Fibroblast of skin of back (primary cell): Measurements from ENCODE around the gene SNCG.
"Not testable (repeated sequence)": the region's sequence is repeated elsewhere in the genome, so short reads cannot be mapped to it uniquely, and the experiment has no call there.

ENCODE experiments used
- DNase-seq: peaks from one replicate; pipeline ENCODE4 v3.0.0-alpha.2; 2013

SNCG gene

GRCh38 chr10:86961481-86962091 lies 3.2 kb downstream of the SNCG start:
- DNase-seq, result no peak

DNA sequence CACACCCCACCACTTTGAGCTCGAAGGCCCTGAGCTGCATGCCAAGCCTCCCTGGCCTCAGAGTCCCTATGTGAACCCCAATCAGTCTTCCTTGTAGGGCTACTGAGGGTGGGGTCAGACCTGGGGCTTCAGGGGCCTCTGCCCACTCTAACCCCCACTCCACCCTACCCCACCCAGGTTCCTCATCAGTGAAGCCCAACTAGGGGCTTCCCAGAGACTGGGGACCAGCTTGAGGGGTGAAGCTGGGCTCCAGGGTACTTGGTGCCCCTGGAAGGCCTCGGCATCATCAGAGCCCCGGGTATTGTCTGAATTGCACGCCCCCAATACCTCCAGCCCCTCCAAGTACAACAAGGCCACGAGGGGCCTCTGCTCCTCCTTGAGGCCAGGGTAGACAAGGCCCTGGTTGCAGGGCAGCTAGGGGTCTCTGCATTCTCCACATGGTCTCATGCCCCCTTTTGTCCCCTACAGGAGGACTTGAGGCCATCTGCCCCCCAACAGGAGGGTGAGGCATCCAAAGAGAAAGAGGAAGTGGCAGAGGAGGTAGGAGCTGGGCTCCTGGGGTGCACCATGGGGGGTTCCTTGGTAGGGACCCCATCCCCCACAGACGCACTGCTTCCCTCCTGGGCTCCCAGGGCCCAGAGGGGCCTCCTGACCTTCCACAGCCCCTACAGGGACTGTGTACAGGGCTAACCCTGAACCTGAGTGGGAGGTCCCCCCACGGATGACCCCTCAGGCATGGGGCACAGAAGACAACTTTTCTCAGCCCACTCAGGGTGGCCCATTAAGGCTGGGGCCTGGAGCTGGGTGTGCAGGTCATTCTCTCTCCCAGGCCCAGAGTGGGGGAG lies 4.0 kb downstream of the SNCG start:
- no peak for DNase-seq

DNA sequence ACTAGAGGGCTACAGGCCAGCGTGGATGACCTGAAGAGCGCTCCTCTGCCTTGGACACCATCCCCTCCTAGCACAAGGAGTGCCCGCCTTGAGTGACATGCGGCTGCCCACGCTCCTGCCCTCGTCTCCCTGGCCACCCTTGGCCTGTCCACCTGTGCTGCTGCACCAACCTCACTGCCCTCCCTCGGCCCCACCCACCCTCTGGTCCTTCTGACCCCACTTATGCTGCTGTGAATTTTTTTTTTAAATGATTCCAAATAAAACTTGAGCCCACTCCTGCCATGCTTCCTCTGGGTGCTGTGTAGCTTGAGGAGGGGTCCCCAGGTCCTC lies 4.5 kb downstream of the SNCG start:
- DNase-seq, result no peak

DNA sequence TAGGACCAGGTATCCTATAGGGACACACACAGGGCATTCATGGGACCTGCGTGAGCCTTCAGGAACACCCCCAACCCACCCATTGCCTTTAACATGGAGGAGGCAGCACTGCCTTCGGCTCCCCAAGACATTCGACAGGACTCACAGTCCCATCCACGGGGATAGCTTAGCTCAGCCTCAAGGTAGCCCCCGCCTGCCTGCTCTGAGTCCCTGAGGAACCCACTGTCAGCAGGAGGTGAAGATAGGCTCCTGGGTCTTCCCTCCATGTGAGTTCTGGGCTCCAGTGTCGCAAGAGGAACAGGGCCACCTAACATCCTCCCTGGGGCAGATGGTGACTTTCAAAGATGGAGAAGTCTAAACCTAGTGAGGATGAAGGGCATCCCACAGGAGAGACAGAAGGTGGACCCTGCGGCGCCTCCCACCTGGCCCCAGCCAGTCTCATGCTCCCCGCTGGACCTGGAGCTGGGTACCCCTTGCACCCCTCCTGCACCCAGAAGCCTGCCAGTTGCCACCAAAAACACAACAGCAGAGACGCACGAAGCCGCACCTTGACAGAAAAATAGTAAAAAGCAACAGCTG lies 5.0 kb downstream of the SNCG start:
- no peak for DNase-seq

DNA sequence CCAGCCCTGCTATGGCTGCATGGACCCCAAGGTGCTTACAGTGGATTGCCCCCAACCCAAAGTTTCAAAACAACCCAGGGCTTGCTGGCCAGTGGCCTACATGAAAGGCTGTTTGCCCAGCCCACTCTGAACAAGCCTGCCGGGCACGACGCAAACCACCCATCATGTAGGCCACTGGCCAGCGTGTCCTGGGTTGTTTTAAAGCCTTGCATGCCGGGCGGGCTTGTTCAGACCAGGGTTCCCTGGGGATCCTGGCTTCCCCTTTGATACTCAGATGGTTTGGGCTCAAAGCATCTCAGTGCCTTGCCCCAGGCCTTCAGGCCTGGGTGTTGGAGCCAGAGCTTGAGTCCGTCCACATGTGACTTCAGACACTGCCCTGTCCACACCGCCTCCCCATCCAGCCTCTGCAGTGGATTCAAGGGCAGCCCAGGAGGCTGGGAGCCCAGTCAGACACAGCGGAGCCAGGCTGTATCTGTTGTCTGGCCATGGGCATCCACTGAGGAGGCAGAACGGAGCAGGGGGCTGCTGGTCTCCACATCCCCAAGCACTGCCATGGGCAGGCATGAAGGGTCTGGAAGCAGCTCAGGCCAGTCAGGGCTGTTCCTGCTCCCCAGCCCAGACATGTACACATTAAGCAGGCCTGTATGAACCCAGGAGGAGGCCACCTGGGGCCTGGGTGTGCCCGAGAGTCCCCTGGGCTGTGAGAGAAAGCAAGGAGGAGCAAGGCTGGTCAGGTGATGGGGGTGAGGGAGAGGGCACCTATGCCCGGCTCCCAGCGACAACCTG lies 5.9 kb downstream of the SNCG start:
- DNase-seq, result no peak

DNA sequence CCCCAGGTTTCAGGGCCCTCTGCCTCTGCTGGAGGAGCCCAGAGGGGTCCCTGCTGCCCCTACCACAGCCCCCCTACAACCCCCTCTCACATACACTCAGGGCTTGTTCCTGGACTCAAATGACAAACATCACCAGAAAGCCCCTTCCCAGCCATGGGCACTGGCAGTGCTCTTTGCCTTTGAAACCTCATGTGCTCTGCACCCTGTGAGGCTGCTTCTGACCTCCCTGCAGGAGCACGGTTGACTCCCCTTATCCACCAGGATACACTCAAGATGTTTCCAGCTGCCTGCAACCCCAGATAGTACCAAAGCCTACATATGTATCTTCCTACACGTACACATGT lies 6.4 kb downstream of the SNCG start:
- no peak for DNase-seq

DNA sequence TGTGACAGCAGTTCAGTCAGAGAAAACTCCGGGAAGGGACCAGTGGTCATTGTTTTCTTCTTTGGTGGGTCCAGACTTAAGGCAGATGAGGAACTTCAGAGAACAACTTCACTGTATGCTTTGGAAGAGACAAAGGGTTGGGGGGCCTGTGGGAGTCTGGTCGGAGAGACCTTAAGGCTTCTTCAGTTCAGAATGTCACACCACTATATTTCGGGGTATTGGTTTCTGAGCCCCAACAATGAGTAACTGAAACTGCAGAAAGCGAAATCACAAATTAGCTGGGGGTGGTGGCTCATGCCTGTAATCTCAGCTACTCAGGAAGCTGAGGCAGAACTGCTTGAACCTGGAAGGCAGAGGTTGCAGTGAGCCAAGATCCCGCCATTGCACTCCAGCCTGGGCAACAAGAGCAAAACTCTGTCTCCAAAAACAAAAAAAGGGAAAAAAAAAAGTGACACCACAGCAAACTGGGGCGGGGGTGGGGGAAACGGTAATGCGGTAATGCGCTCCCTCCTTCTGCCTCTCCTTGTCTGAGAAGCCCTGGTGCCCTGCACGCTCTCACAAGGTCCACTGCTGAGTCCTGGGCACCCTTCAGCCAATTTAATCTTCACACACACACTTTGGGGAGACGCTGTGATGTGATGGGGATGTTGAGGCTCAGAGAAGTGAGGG lies 7.7 kb downstream of the SNCG start:
- DNase-seq, result no peak

DNA sequence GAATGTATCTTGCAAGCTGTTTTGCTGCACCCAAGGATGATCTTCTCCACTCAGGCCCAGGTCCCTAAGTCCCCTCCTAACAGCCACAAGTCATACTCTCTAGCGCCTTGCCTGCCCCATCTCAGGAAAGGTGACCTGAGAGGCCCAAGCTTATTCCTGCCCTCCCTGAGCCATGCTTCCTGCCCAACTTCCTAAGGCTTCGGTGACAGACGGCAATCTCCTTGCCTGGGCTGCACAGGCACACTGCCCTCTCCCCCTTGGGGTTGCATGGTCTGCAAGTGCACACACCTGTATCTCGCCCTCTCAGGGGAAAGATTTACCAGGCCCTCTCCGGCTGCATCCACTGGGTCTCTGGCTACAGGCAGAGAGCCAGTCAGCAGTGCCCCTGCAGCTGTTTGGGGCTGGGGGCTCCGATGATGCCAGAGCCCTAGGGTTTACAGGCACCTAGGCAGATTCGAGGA lies 9.1 kb downstream of the SNCG start:
- no peak for DNase-seq

DNA sequence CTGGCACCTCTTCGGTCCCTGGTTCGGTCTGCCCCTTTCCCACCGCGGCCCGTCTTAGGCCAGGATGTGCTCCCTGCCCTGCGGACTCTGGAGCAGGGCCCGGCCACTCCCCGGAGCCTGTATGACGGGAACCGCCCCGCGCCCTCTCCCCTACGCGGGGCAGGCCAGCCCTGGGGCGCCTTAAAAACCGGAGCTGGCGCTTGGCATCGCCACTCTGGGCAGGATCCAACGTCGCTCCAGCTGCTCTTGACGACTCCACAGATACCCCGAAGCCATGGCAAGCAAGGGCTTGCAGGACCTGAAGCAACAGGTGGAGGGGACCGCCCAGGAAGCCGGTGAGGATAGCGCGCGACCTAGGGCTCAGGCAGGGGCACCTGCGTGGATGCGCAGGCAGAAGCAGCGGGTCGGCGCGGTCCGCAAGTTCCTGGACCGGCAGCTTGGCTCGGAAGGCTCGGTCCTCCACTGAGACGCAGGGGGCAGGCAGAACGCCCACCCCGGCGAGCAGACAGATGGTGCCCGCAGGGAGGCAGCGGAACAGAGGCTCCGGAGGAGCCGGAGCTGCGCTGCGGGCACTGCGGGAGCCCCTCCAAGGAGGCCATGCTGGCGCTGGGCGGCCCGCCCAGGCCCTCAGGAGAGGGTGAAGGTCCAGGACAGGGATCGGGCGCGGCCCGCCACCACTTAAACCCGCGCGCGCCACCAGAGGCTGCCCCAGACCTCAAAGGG lies 10.0 kb downstream of the SNCG start, which contains the start of gene ADIRF:
TSS of gene ADIRF (plus strand) at position 212 of the 723 bp plus-strand sequence. CDS start at position 275, 63 bp downstream.
- DNase-seq, result no peak

DNA sequence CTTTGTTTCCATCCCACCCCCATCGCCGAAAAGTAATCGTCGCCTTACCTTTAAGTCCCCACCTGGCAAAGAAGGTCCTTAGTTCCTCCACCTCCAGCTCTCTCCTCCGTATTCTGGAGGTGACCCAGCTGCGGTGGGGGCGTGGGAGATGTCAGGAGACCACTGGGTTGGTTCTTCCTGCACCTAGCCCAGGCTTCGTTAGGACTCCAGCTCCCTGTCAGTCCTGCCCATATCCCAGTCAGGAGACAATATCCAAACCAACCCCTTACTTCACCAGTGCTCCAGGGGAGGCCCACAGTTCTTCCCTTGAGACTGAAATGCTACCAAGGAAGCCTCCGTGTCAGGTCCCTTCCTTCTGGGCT lies 10.6 kb downstream of the SNCG start:
- no peak for DNase-seq

DNA sequence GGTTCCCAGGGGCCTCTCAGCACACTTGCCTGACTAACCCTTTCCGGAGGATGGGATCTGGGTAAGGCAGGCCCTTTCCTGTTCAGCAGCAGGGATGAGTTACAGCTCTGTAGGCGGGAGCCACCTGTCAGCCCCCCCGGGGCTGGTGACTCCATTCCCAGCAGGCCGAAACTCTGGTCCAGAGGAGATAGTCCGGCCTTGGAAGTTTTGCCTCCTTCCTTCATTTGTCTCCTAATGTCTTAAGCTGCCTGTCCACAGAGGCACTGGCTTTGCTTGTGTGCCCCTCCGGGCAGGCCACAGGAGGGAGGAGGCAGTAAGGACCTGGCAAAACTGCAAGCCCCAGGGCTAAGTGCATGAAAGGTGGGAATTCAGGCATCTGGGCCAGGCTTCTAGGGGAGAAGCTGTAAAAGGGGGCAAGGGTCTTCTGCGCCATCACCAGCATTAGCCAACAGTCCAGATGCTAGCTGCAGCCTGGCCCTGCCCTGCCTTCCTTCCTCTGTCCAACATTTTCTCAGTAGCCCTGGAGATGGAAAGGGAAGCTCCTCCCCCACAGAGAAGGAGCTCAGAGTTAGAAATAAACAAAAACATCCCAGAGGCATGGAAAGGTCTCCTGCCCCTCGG lies 11.1 kb downstream of the SNCG start:
- DNase-seq, result peak; percentile 27

- peak; percentile 57 for DNase-seq
Measured at GRCh38 chr10:86970162-86970981, 12.0 kb downstream of the SNCG start.

- no peak for DNase-seq
Measured at GRCh38 chr10:86970982-86971231, 12.5 kb downstream of the SNCG start.

- DNase-seq, result peak; percentile 89
Measured at GRCh38 chr10:86971232-86971991, 13.0 kb downstream of the SNCG start.

DNA sequence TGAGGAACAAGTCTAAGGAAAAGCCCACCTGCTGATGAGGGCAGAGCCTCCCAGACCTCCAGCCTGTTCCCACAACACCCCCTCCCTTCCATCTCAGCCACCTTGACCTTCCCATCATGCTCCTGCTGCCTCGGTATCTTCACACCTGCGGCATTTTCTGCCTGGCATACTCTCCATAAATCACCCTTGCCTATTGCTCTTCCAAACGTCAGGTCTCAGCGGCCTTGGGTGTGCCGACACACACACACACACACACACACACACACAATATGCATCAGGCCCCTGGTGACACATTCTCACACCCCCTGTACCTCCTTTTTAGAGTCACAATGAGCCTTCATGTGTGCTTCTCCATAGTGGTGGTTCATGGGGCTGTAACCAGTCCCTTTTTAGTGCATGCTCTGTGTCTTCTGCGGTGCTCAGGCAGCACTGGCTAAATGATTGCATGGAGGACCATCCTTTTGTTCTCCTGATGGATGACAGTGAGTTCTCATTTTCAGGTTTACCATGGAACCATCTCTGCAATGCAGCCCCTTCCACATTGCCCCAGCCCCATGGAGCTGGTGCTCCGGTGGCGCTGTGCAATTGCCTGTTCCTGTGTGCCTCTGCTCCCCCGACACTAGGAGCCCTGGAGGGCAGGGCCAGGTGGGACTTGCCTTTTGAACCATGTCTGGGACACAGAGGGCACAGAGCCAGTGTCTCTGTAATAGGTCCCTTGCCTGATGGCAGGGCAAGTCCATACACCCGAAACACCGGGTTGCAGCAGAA lies 14.4 kb downstream of the SNCG start:
- DNase-seq, result no peak

GRCh38 chr10:86974484-86974883 lies 16.1 kb downstream of the SNCG start:
- no peak for DNase-seq

- no peak for DNase-seq
Measured at GRCh38 chr10:86976362-86977056, 18.1 kb downstream of the SNCG start.

GRCh38 chr10:86978457-86978856 lies 20.1 kb downstream of the SNCG start:
- not testable (repeated sequence) for DNase-seq
